AML-193 (cell line): ENCODE results near the gene ADD3.

ENCODE experiments used
- DNase-seq, 2 experiments: peaks; one replicate each; lab custom pipeline; 2025; lab: John Stamatoyannopoulos, UW

Gene ADD3

GRCh38 chr10:110006358-110007160 is 1.2 kb upstream of the ADD3 start:
- DNase-seq = no peak

GRCh38 chr10:110007161-110007700 is 553 bp upstream of the ADD3 start:
- no peak for DNase-seq

- peak in 1 of 2 experiments; percentile 9 for DNase-seq
These were observed 945 bp downstream of the ADD3 start for GRCh38 chr10:110008518-110009339.

- no peak for DNase-seq
These were observed 2.1 kb downstream of the ADD3 start for GRCh38 chr10:110009736-110010475.

- DNase-seq = no peak
These were observed 2.9 kb downstream of the ADD3 start for GRCh38 chr10:110010486-110011378.

GRCh38 chr10:110011681-110012080 is 3.9 kb downstream of the ADD3 start:
- no peak for DNase-seq

- no peak for DNase-seq
These were observed 6.0 kb downstream of the ADD3 start for GRCh38 chr10:110013630-110014293.

- no peak for DNase-seq
These were observed 8.3 kb downstream of the ADD3 start for GRCh38 chr10:110016039-110016438.

GRCh38 chr10:110017052-110017451 is 9.3 kb downstream of the ADD3 start:
- no peak for DNase-seq

GRCh38 chr10:110017907-110018306 is 10.1 kb downstream of the ADD3 start:
- DNase-seq = no peak

GRCh38 chr10:110020265-110020664 is 12.5 kb downstream of the ADD3 start:
- DNase-seq = no peak

- DNase-seq = no peak
These were observed 15.1 kb downstream of the ADD3 start for GRCh38 chr10:110022716-110023504.

- no peak for DNase-seq
These were observed 16.1 kb downstream of the ADD3 start for GRCh38 chr10:110023785-110024465.

GRCh38 chr10:110029450-110029849 is 21.7 kb downstream of the ADD3 start:
- DNase-seq = no peak

- DNase-seq = no peak
These were observed 25.3 kb downstream of the ADD3 start for GRCh38 chr10:110032801-110033700.

GRCh38 chr10:110033701-110034235 is 26.0 kb downstream of the ADD3 start:
- no peak for DNase-seq

- no peak for DNase-seq
These were observed 26.8 kb downstream of the ADD3 start for GRCh38 chr10:110034596-110034995.
